Measurements from ENCODE around the gene CHMP4A.
A peak's percentile ranks its signal among the peaks of the same experiment; 100 is the strongest.

The CHMP4A gene

GRCh38 chr14:24195186-24196070 is 17.9 kb downstream of the CHMP4A start, which contains the start of gene TM9SF1:
TSS of gene TM9SF1 (minus strand) at chr14:24195441. CDS start at chr14:24195019, 422 bp downstream.
- peak; percentile 88 for DNase-seq (ENCODE audit: low spot score)

- DNase-seq (ENCODE audit: low spot score), result no peak
Observed at GRCh38 chr14:24194873-24195185, 18.5 kb downstream of the CHMP4A start.

GRCh38 chr14:24194186-24194872 is 19.0 kb downstream of the CHMP4A start:
- no peak for DNase-seq (ENCODE audit: low spot score)

- no peak for DNase-seq (ENCODE audit: low spot score)
Observed at GRCh38 chr14:24192933-24193332, 20.4 kb downstream of the CHMP4A start.

GRCh38 chr14:24190416-24190815 is 22.9 kb downstream of the CHMP4A start:
- DNase-seq (ENCODE audit: low spot score), result no peak

GRCh38 chr14:24189460-24189859 is 23.8 kb downstream of the CHMP4A start:
- no peak for DNase-seq (ENCODE audit: low spot score)

GRCh38 chr14:24189059-24189375 is 24.3 kb downstream of the CHMP4A start:
- no peak for DNase-seq (ENCODE audit: low spot score)

GRCh38 chr14:24188251-24189058 is 24.8 kb downstream of the CHMP4A start, which contains the start of gene IPO4:
TSS of gene IPO4 (minus strand) at chr14:24188816. CDS start at chr14:24188787, 29 bp downstream.
- peak; percentile 98 for DNase-seq (ENCODE audit: low spot score)

- no peak for DNase-seq (ENCODE audit: low spot score)
Observed at GRCh38 chr14:24187539-24187915, 25.8 kb downstream of the CHMP4A start.

GRCh38 chr14:24186831-24187538 is 26.3 kb downstream of the CHMP4A start:
- no peak for DNase-seq (ENCODE audit: low spot score)

GRCh38 chr14:24185741-24186140 is 27.5 kb downstream of the CHMP4A start:
- DNase-seq (ENCODE audit: low spot score), result no peak

- no peak for DNase-seq (ENCODE audit: low spot score)
Observed at GRCh38 chr14:24185026-24185425, 28.3 kb downstream of the CHMP4A start.

- no peak for DNase-seq (ENCODE audit: low spot score)
Observed at GRCh38 chr14:24184104-24184970, 29.0 kb downstream of the CHMP4A start.

GRCh38 chr14:24183014-24183481 is 30.2 kb downstream of the CHMP4A start:
- no peak for DNase-seq (ENCODE audit: low spot score)

- DNase-seq (ENCODE audit: low spot score), result no peak
Observed at GRCh38 chr14:24182110-24182882, 31.0 kb downstream of the CHMP4A start.

- DNase-seq (ENCODE audit: low spot score), result no peak
Observed at GRCh38 chr14:24181371-24182077, 31.8 kb downstream of the CHMP4A start.

GRCh38 chr14:24179961-24180796 is 33.1 kb downstream of the CHMP4A start:
- DNase-seq (ENCODE audit: low spot score), result no peak

- DNase-seq (ENCODE audit: low spot score), result no peak
Observed at GRCh38 chr14:24179294-24179960, 33.9 kb downstream of the CHMP4A start.

All from HuH-7.5 (cell line).